PC-9 (cell line): ENCODE results near the gene C11orf21. TPM values are rescaled to one million over a fixed set of nuclear protein-coding genes. Genes with fewer than 3 reads are reported as not detected.

Source experiments
- BruUV-seq: library from RNA; stranded (reverse); fragments of 400-500 nt; replicated peaks from 2 replicates; lab custom pipeline; 2021; lab: Mats Ljungman, UMichigan
- CTCF ChIA-PET: fragments of 300-600 bp; sonication (Branson Sonifier 250); formaldehyde crosslinking; loops from one replicate; lab custom pipeline; 2022; ENCODE audit warnings: antibody characterized with exemption; lab: Charles Lee
- POLR2A ChIA-PET: fragments of 300-600 bp; sonication (Branson Sonifier 250); formaldehyde crosslinking; loops from one replicate; lab custom pipeline; 2022; ENCODE audit warnings: antibody characterized with exemption; ENCODE audit not compliant: unreplicated experiment; lab: Charles Lee
- DNase-seq, 2 experiments: peaks; one replicate each; pipeline versions ENCODE4 v3.0.0 to v3.0.0-alpha.2; 2015 to 2022; ENCODE audit warnings: mixed read lengths in 1 of 2
- H2AFZ ChIP-seq: fragments of 200-600 bp; sonication (generic); 2 replicates; pipeline ENCODE4 v1.8.1; 2017; ENCODE audit warnings: antibody characterized with exemption
- H3F3A ChIP-seq: fragments of 200-600 bp; sonication (generic); 2 replicates; pipeline ENCODE4 v1.8.1; 2017; ENCODE audit warnings: antibody characterized with exemption, mild to moderate bottlenecking, low read depth; ENCODE audit not compliant: insufficient read depth
- H3K27ac ChIP-seq: fragments of 200-600 bp; sonication (generic); 2 replicates; pipeline ENCODE4 v1.6.1; 2016; ENCODE audit warnings: mixed run types
- H3K27me3 ChIP-seq: fragments of 200-600 bp; sonication (generic); 2 replicates; pipeline ENCODE4 v1.6.1; 2016; ENCODE audit warnings: low read depth, mixed run types; ENCODE audit not compliant: insufficient read depth
- H3K36me3 ChIP-seq: fragments of 200-600 bp; sonication (generic); 2 replicates; pipeline ENCODE4 v1.6.1; 2016; ENCODE audit warnings: low read depth, mixed run types
- H3K4me1 ChIP-seq: fragments of 200-600 bp; sonication (generic); replicated peaks from 2 replicates; pipeline ENCODE4 v1.6.1; 2016; ENCODE audit warnings: mixed run types; ENCODE audit not compliant: insufficient read depth
- H3K4me2 ChIP-seq: fragments of 200-600 bp; sonication (generic); 2 replicates; pipeline ENCODE4 v1.6.1; 2017; ENCODE audit warnings: mixed run types
- H3K4me3 ChIP-seq: fragments of 200-600 bp; sonication (generic); 2 replicates; pipeline ENCODE4 v1.6.1; 2016; ENCODE audit warnings: mixed run types
- H3K79me2 ChIP-seq: fragments of 200-600 bp; sonication (generic); 2 replicates; pipeline ENCODE4 v1.6.1; 2017; ENCODE audit warnings: low read depth, mixed run types
- H3K9me2 ChIP-seq: fragments of 200-600 bp; sonication (generic); 2 replicates; pipeline ENCODE4 v1.8.1; 2017; ENCODE audit warnings: mild to moderate bottlenecking; ENCODE audit not compliant: insufficient read depth
- H3K9me3 ChIP-seq: fragments of 200-600 bp; sonication (generic); 2 replicates; pipeline ENCODE4 v1.8.1; 2016; ENCODE audit warnings: low read depth; ENCODE audit not compliant: insufficient read depth
- H4K20me1 ChIP-seq: fragments of 200-600 bp; sonication (generic); 2 replicates; pipeline ENCODE4 v1.8.1; 2017; ENCODE audit not compliant: insufficient read depth
- CTCF ChIP-seq: fragments of 200-600 bp; sonication (generic); conservative IDR thresholded peaks from 2 replicates; pipeline ENCODE4 v1.6.1; 2017; ENCODE audit warnings: mixed run types, antibody characterized with exemption, mild to moderate bottlenecking, moderate library complexity
- EZH2 ChIP-seq: fragments of 200-600 bp; sonication (generic); IDR thresholded peaks from 2 replicates; pipeline ENCODE4 v1.8.0; 2017; ENCODE audit warnings: antibody characterized with exemption, low read depth
- intact Hi-C: fragments of 100-400 bp; cut with micrococcal nuclease; formaldehyde crosslinking; loops from one replicate; pipeline ENCODE4 v1.10.0; 2022; ENCODE audit not compliant: unreplicated experiment
- total RNA-seq: library from RNA; stranded (reverse); gene quantifications from 2 replicates; pipeline ENCODE4 v1.2.3, GENCODE V29; 2021

The C11orf21 gene
- total RNA-seq, 1 experiment from 2014 or later = not detected

GRCh38 chr11:2258501-2259465 lies 42.9 kb downstream of the C11orf21 start:
- Histone ChIP-seq H3K79me2 (no peaks in the 10 kb centered on the region), H3K36me3 (no peaks in the 10 kb centered on the region), H3F3A (peaks cover 4% of the 10 kb centered on the region; the same call in 1 of the 2 replicates), H3K27me3 (no peaks in the 10 kb centered on the region), H4K20me1 (no peaks in the 10 kb centered on the region), H3K4me1 (peaks cover 13% of the 10 kb centered on the region), H3K4me2 (no peak overlapping the region), H3K9me2 (no peaks in the 10 kb centered on the region), H3K9me3 (no peaks in the 10 kb centered on the region), H3K4me3 (no peak overlapping the region), H3K27ac (no peak overlapping the region), H2AFZ (no peak overlapping the region)
- ChIA-PET CTCF (no interaction called here), POLR2A (no interaction called here)
- no peak for DNase-seq
- TF ChIP-seq CTCF (no peak), EZH2 (no peak)
- intact Hi-C loops = no loop called here
- BruUV-seq = no TSS peak

- no peaks in the 10 kb centered on the region for H4K20me1 ChIP-seq
- TF ChIP-seq EZH2 (no peak), CTCF (no peak)
- no peaks in the 10 kb centered on the region for H3K9me3 ChIP-seq
- no TSS peak for BruUV-seq
- H3K4me3 ChIP-seq = peak overlapping the region; percentile 29; the same call in 1 of the 2 replicates
- peak; percentile 78 to 85 for DNase-seq
- intact Hi-C loops = loop anchor here (1.0 kb wide), 1 partner anchor 55 kb away; no protein-coding TSS in a partner anchor
- no peaks in the 10 kb centered on the region for H3K27me3 ChIP-seq
- no peaks in the 10 kb centered on the region for H3K9me2 ChIP-seq
- no peaks in the 10 kb centered on the region for H3K79me2 ChIP-seq
- H3K27ac ChIP-seq = peak overlapping the region; percentile 57
- no peaks in the 10 kb centered on the region for H3K36me3 ChIP-seq
- peak overlapping the region; percentile 72 for H3K4me2 ChIP-seq
- ChIA-PET CTCF (no interaction called here), POLR2A (no interaction called here)
- H2AFZ ChIP-seq = no peak overlapping the region
- H3K4me1 ChIP-seq = peaks cover 13% of the 10 kb centered on the region
- H3F3A ChIP-seq = peaks cover 4% of the 10 kb centered on the region; the same call in 1 of the 2 replicates
Observed at GRCh38 chr11:2256951-2257700, 44.6 kb downstream of the C11orf21 start.

GRCh38 chr11:2256293-2256913 lies 45.3 kb downstream of the C11orf21 start:
- Histone ChIP-seq H3K4me3 (no peak overlapping the region), H3K27me3 (no peaks in the 10 kb centered on the region), H3K4me1 (peaks cover 13% of the 10 kb centered on the region), H3K9me3 (no peaks in the 10 kb centered on the region), H2AFZ (no peak overlapping the region), H3K36me3 (no peaks in the 10 kb centered on the region), H3K27ac (no peak overlapping the region), H3K4me2 (peak overlapping the region; percentile 72; the same call in 1 of the 2 replicates), H3F3A (peaks cover 4% of the 10 kb centered on the region; the same call in 1 of the 2 replicates), H3K9me2 (no peaks in the 10 kb centered on the region), H4K20me1 (no peaks in the 10 kb centered on the region), H3K79me2 (no peaks in the 10 kb centered on the region)
- CTCF ChIA-PET = no interaction called here
- TF ChIP-seq CTCF (no peak), EZH2 (no peak)
- no peak for DNase-seq
- intact Hi-C loops = no loop called here
- BruUV-seq = no TSS peak
- POLR2A ChIA-PET = no interaction called here
